CD4-positive, alpha-beta T cell treated with Interleukin-17A for 1 hour (primary cell): ENCODE measurements around the gene TGM6.

Source experiments
- DNase-seq: peaks from one replicate; pipeline ENCODE4 v3.0.0-alpha.2; 2020

The TGM6 gene

DNA sequence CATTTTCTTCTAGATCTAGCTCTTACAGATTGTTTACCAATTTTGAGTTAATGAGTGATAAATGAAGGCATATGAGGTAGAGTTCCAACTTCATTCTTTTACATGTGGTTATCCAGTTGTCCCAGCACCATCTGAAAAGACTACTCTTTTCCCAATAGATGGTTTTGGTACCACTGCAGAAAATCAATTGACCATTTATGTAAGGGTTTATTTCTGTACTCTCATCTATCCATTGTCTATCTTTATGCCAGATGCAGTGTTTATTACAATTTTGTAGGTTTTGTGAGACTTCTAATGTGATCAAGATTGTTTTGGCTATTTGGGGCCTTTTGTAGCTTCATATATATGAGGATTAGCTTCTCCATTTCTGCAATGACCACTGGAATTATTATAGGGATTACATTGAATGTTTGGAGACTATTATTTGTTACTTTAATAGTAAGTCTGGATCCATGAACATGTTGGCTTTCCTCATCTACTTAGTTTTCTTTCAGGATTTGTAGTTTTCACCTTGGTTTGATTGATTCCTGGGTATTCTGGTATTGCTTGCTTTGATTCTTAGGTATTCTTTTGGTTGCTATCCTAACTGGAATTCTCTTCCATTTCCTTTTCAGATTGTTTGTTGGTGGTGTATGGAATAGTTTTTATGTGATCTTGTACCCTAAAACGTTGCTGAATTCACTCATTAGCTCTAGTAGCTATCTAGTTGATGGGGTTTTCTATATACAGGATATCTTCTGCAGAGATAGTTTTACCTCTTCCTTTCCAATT lies 79.5 kb downstream of the TGM6 start:
- DNase-seq, result no peak

DNA sequence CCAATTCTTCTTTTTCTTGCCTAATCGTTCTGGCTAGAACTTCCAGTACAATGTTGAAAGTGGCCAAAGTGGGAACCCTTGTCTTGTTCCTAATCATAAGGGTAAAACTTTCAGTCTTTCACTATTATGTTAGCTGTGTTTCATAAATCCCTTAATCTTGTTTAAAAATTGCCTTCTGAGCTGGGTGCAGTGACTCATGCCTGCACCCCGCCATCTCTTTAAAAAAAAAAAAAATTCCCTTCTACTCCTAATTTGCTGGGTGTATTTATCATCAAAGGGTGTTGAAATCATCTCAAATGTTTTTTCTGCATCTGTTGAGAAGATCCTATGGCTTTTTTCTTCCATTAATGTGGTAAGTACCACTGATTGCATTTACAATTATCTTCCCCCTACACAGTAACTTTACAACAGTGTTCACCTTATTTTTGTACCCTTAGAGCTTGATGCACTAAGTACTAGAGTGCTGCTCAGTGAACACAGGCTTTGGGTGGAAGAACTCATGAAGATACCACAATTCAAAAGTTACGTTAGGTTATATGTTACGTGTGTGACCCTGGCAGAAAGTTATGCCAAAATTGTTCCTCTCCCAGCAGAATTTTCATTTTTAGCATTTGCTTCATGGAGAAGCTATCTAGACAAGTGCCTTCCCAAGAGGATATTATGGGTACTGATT lies 80.2 kb downstream of the TGM6 start:
- DNase-seq, result no peak

GRCh38 chr20:2462484-2462883 lies 81.8 kb downstream of the TGM6 start:
- no peak for DNase-seq

GRCh38 chr20:2463616-2464365 lies 83.1 kb downstream of the TGM6 start:
- no peak for DNase-seq

GRCh38 chr20:2465100-2465499 lies 84.4 kb downstream of the TGM6 start:
- no peak for DNase-seq

- DNase-seq, result no peak
Observed at GRCh38 chr20:2467412-2467811, 86.7 kb downstream of the TGM6 start.

- no peak for DNase-seq
Observed at GRCh38 chr20:2468581-2469407, 88.1 kb downstream of the TGM6 start.

- peak; percentile 78 for DNase-seq
Observed at GRCh38 chr20:2469991-2470422, 89.3 kb downstream of the TGM6 start.

DNA sequence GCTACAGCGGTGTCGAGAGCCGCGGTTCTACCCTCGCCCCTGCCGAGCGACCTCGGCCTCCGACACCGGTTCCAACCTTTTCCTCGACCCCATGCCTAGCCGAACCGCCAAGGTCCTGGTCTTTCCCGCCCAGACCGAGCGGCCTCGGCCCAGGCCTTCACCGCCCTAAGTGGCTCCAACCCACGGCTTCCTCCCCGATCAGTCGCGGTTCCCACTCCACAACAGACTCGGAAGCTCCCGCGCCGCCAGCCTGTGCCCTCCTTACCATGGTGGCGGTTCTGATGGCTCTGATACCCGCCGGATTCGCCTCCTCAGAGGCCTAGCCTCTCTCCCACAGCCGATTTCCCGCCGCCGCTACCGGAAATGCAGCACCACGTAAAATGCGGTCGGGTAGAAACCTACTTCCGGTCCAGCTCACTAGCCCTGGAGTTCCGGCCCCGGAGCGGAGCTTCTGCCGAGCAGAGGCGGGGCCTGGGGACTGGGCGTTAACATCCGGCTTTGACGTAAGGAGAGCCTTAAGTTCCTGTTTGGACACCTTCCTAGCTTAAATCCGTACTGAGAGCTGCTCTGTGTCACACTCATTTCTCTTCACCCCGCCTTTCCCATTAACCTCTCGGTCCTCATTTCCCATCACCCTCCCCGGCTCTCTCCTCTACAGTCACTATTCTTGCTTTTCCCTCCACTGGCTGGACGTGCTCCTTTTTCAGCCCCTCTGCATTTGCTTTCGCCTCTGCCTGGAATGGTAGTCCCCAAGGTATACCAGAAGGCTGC lies 89.9 kb downstream of the TGM6 start, which contains the start of gene SNRPB:
TSS of gene SNRPB (minus strand) at position 367 of the 771 bp plus-strand sequence. CDS start at position 268, 99 bp downstream.
- DNase-seq, result peak; percentile 98

DNA sequence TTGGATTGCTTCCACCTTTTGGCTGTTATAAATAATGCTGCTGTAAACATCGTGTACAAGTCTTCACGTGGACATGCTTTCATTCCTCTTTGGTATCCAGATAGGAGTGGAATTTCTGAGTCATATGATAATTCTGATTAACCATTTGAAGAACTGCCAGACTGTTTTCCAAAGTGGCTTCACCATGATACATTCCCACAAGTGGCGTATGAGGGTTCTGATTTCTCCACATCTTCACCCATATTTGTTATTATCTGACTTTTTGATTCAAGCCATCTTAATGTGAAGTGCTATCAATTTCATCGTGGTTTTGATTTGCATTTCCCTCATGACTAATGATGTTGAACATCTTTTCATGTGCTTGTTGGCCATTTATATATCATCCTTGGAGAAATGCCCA lies 92.8 kb downstream of the TGM6 start:
- no peak for DNase-seq

GRCh38 chr20:2475850-2476741 lies 95.4 kb downstream of the TGM6 start:
- no peak for DNase-seq

DNA sequence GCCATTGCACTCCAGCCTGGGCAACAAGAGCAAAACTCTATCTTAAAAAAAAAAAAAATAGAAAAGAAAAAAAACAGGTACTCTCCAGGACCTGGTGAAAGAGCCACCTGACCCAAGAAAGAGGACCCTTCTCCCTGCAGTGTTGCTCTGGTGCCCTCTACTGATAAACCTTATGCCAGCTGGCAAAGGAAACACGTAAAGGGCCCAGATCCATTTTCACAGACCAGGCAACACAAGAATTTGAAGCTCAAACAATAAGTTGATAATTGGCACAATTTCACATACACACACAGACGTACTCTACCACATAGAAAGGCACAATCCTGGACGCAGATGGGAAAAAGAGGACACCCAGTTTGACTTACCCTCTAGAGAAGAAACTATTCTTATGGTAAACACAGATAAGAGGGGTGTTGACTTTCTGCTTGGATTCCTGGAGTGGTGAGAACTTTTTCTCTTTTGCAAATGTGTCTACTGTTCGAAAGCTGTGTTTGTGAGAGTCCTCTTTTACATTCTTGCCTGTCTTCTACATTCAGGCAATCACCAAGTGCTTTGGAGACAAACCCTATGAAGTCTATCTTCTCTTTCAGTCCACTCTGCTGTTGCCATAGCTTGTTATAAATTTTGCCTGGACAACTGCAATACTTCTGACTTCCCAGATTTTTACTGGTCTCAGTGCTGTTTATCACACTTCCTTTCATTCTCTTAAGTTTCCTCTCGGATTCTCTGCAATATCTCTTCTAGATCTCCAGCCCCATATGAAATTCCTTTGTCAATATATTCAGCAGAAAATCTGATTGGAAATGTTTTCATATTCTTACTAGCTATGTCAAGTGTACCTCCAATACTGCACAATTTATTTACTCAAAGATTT lies 96.3 kb downstream of the TGM6 start:
- DNase-seq, result no peak

DNA sequence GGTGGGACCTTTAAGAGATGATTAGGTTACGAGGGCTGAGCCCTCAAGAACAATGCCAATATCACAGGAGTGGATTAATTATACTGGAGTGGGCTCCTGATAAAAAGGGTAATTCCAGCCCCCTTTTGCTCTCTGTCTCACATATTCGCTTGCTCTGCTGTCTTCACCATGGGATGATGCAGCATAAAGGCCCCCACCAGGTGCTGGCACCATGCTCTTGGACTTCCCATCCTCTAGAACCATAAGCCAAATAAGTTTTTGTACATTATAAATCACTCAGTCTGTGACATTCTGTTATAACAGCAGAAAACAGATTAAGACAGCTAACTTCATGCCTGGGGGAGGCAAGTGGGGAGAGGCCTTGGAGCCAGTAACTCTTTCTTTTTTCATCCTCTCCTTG lies 99.7 kb downstream of the TGM6 start:
- DNase-seq, result no peak
